ENCODE data around the gene IL11RA. TPM values are rescaled to one million over a fixed set of nuclear protein-coding genes. Genes with fewer than 3 reads are reported as not detected.

The IL11RA gene
- total RNA-seq, 1 donor from 2014 or later, result 112 TPM

- peaks cover 11% of the 10 kb centered on the region for H3K4me1 Mint-ChIP-seq
- H3K27ac Mint-ChIP-seq, result peak overlapping the region; percentile 90
- H3K27me3 Mint-ChIP-seq (ENCODE audit: low read depth), result no peaks in the 10 kb centered on the region
- peak overlapping the region; percentile 90 for H3K4me3 Mint-ChIP-seq
- DNase-seq (ENCODE audit: low spot score in 2 of 2, unreplicated experiment in 2 of 2), result peak in 1 of 2 experiments; percentile 78
- peaks cover 25% of the 10 kb centered on the region for H3K36me3 Mint-ChIP-seq
- peaks cover 7% of the 10 kb centered on the region for H3K9me3 Mint-ChIP-seq
- peak; percentile 58 for TF ChIP-seq CTCF (IDR thresholded peaks at IDR 0.05; ENCODE audit: unreplicated experiment)
Observed at GRCh38 chr9:34664281-34665066, 12.5 kb downstream of the IL11RA start.

DNA sequence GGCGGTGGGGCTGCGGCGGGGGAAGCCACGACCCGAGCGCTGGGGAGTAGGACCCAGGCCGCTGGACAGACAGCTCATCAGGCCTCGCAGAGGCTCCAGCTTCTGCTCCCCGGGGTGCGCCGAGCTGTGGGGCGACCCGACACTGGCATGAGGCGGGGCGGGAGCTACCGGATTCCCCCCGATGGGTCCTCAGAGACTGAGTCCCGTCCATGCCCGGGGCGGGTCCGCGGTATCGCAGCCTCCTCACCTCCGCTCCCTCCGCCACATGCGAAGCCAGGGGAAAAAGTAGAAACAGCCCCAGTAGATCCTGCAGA is 13.0 kb downstream of the IL11RA start:
- Mint-ChIP-seq H3K27ac (peak overlapping the region; percentile 90), H3K27me3 (ENCODE audit: low read depth) (no peaks in the 10 kb centered on the region), H3K9me3 (peaks cover 10% of the 10 kb centered on the region), H3K4me3 (peak overlapping the region; percentile 90), H3K4me1 (peaks cover 11% of the 10 kb centered on the region), H3K36me3 (peaks cover 30% of the 10 kb centered on the region)
- DNase-seq (ENCODE audit: low spot score in 2 of 2, unreplicated experiment in 2 of 2), result no peak
- TF ChIP-seq CTCF (IDR thresholded peaks at IDR 0.05; ENCODE audit: unreplicated experiment), result no peak

DNA sequence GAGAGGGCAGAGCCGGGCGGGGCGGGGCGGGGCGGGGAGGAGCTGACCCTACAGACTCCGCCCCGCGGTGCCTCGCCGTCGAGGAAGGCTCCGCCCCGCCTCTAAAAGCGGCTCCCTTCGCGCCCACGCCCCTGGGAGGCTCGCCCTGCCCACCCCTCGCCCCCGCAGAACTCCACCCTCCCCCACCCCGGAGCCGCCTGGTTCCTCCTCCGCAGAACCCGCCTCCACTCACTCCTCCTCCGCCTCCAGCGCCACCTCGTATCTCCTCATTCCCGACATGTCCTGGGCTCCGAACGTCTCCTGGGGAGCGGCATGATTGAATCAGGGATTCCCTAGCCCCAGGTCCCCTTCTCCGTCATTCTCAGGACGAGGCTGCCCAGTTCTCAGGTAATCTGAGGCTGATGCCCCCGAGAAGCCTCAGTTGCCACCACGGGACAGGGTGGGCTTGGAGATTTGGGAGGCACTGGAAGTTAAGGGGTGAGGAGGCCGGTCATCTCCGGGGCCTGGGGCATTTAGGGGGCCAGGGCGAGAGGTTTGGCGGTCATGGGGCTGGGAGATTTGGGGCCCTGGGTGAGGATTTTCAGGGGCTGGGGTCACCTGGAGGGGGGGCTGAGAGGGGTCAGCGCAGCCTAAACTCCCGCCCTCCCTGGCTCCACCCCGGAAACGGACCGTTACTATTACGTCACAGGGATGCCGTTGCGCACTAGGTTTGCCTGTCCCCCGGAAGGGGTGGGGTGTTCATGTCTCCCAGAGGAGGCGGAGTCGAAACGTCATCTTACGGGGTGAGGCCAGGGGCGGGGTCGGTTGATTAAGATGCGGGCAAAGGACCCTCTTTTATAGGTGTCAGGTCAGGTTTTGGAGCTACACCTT is 13.6 kb downstream of the IL11RA start:
- Mint-ChIP-seq H3K4me1 (peaks cover 11% of the 10 kb centered on the region), H3K27me3 (ENCODE audit: low read depth) (no peaks in the 10 kb centered on the region), H3K36me3 (peaks cover 26% of the 10 kb centered on the region), H3K4me3 (peak overlapping the region; percentile 90), H3K9me3 (peaks cover 14% of the 10 kb centered on the region), H3K27ac (peak overlapping the region; percentile 98)
- DNase-seq (ENCODE audit: low spot score in 2 of 2, unreplicated experiment in 2 of 2), result peak; percentile 85 to 87
- no peak for TF ChIP-seq CTCF (IDR thresholded peaks at IDR 0.05; ENCODE audit: unreplicated experiment)

DNA sequence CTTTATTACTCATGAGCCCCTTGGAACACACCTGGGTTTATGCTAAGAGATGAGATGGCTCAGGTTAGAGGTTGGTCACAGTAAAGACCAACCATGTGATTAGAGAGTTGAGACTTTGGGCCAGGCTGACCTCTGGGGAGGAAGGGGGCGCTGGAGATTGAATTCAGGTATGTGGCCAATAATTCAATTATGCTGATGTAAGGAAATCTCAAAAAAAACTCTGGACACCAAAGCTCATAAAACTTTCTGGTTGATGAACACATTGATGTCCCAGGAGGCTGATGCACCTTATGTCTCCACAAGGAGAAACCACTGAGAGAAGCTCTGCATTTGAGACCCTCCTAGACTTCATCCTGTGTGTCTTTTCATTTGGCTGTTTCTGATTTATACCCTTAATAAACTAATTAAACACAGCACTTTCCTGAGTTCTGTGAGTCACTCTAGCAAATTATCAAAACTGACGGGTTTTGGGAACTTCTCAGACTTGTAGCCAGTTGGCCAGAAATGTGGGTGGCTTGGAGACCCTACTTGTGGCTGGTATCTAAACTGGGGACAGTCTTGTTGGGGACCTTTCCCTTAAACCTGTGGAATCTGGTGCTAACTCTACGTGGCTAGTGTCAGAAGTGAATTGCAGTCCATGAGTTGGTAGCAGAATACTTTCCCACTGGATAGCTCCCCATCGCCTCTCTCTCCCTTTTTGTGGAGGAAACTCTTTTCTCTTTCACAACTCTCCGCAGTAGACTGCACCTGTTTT is 18.0 kb downstream of the IL11RA start:
- DNase-seq (ENCODE audit: low spot score in 2 of 2, unreplicated experiment in 2 of 2), result no peak
- no peak overlapping the region for H3K27ac Mint-ChIP-seq

More for the DNA sequence above, 18.0 kb downstream of the IL11RA start:
- Mint-ChIP-seq H3K4me3 (no peak overlapping the region), H3K36me3 (peaks cover 21% of the 10 kb centered on the region), H3K27me3 (ENCODE audit: low read depth) (no peaks in the 10 kb centered on the region), H3K4me1 (peaks cover 4% of the 10 kb centered on the region), H3K9me3 (peaks cover 24% of the 10 kb centered on the region)
- no peak for TF ChIP-seq CTCF (IDR thresholded peaks at IDR 0.05; ENCODE audit: unreplicated experiment)
